ENCODE results near the gene REL. TPM values are rescaled to one million over a fixed set of nuclear protein-coding genes. Genes with fewer than 3 reads are reported as not detected.
"Not testable (repeated sequence)": the region's sequence is repeated elsewhere in the genome, so short reads cannot be mapped to it uniquely, and the experiment has no call there.

REL gene
- total RNA-seq, 6 experiments from 2014 or later, result 2.5 to 3.9 (median 3.3) TPM

GRCh38 chr2:60855989-60856669 is 25.2 kb upstream of the REL start:
- H3K4me3 Mint-ChIP-seq, result no peak overlapping the region
- TF ChIP-seq, protein P1, sequence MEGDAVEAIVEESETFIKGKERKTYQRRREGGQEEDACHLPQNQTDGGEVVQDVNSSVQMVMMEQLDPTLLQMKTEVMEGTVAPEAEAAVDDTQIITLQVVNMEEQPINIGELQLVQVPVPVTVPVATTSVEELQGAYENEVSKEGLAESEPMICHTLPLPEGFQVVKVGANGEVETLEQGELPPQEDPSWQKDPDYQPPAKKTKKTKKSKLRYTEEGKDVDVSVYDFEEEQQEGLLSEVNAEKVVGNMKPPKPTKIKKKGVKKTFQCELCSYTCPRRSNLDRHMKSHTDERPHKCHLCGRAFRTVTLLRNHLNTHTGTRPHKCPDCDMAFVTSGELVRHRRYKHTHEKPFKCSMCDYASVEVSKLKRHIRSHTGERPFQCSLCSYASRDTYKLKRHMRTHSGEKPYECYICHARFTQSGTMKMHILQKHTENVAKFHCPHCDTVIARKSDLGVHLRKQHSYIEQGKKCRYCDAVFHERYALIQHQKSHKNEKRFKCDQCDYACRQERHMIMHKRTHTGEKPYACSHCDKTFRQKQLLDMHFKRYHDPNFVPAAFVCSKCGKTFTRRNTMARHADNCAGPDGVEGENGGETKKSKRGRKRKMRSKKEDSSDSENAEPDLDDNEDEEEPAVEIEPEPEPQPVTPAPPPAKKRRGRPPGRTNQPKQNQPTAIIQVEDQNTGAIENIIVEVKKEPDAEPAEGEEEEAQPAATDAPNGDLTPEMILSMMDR (IDR thresholded peaks at IDR 0.05), result no peak
- H3K27ac Mint-ChIP-seq, result no peak overlapping the region
- no peaks in the 10 kb centered on the region for H3K9me3 Mint-ChIP-seq
- H3K4me1 Mint-ChIP-seq (ENCODE audit: low read depth), result peaks cover 10% of the 10 kb centered on the region
- DNase-seq, result peak; percentile 13
- H3K36me3 Mint-ChIP-seq (ENCODE audit: low read depth), result no peaks in the 10 kb centered on the region
- peaks cover 12% of the 10 kb centered on the region for H3K27me3 Mint-ChIP-seq (ENCODE audit: insufficient read depth)

- TF ChIP-seq, protein P1 (IDR thresholded peaks at IDR 0.05), result no peak
- no peak for DNase-seq
- Mint-ChIP-seq H3K4me1 (ENCODE audit: low read depth) (peaks cover 17% of the 10 kb centered on the region), H3K27ac (no peak overlapping the region), H3K9me3 (no peaks in the 10 kb centered on the region), H3K27me3 (ENCODE audit: insufficient read depth) (peaks cover 14% of the 10 kb centered on the region), H3K36me3 (ENCODE audit: low read depth) (no peaks in the 10 kb centered on the region), H3K4me3 (no peak overlapping the region)
These were observed 24.3 kb upstream of the REL start for GRCh38 chr2:60857056-60857455.

DNA sequence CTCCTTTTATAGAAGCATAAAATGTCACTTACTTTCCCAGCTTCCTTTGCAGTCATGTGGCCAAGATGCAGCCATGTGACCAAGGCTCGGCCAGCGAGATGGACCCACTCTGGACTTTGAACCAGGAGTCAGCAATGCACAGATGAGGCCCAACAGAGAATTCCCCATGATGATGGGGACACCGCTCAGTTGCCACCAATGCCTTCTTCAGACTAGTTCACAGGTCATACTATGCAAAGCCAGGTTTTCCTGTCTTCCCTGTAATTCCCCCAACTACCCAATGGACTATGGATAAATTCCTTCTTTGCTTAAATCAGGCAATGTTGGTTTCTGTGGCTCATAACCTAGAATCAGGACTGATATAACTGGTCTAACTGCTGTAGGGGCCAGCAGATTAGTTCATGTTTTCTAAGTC is 22.5 kb upstream of the REL start:
- peaks cover 18% of the 10 kb centered on the region for H3K4me1 Mint-ChIP-seq (ENCODE audit: low read depth)
- TF ChIP-seq, protein P1 (IDR thresholded peaks at IDR 0.05), result no peak
- no peak overlapping the region for H3K4me3 Mint-ChIP-seq
- H3K27me3 Mint-ChIP-seq (ENCODE audit: insufficient read depth), result peaks cover 13% of the 10 kb centered on the region
- DNase-seq, result no peak
- no peaks in the 10 kb centered on the region for H3K36me3 Mint-ChIP-seq (ENCODE audit: low read depth)
- no peaks in the 10 kb centered on the region for H3K9me3 Mint-ChIP-seq
- H3K27ac Mint-ChIP-seq, result no peak overlapping the region

DNA sequence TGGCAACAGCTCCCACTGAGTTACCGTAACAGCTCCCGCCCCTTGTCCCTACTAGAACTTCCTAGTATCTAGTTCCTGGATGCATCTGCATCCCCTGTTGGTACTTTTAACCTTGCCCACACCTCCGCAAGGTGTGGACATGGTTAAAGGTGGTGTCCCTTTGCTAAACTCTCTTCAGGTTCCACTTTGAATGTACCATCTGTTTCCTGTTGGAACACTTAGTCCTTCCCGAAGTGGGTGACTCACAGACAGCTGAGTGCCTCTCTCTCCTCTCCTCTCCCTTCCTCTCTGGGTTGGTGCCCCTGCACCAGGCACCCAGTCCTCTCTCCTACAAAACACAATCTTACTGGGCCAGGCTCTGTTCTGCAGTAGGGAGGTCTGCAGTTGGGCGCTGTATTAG is 19.6 kb upstream of the REL start:
- no peak overlapping the region for H3K4me3 Mint-ChIP-seq

DNA sequence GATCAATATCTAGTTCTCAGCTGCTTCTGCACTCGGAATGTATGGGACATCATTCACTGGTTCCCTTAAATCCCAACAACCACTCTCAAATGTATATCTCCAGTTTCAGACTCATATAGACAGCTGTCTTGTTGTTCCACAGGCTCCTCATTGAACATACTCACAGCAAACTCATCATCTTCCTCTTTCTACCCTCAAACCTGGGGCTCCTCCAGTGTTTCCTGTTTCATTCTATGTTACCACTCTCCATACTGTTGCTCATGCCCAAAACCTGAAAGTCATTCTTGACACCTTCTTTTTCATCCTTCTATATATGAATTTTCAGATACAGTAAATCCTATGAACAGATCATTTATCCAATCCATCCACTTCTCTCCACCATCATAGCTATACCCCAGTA is 18.7 kb upstream of the REL start:
- TF ChIP-seq, protein P1 (IDR thresholded peaks at IDR 0.05), result no peak
- no peak for DNase-seq
- Mint-ChIP-seq H3K9me3 (no peaks in the 10 kb centered on the region), H3K4me3 (no peak overlapping the region), H3K27me3 (ENCODE audit: insufficient read depth) (peaks cover 3% of the 10 kb centered on the region), H3K27ac (no peak overlapping the region), H3K4me1 (ENCODE audit: low read depth) (peaks cover 8% of the 10 kb centered on the region), H3K36me3 (ENCODE audit: low read depth) (no peaks in the 10 kb centered on the region)

More for the DNA sequence above, 19.6 kb upstream of the REL start:
- H3K27me3 Mint-ChIP-seq (ENCODE audit: insufficient read depth), result peaks cover 3% of the 10 kb centered on the region
- no peak for DNase-seq
- peaks cover 8% of the 10 kb centered on the region for H3K4me1 Mint-ChIP-seq (ENCODE audit: low read depth)
- TF ChIP-seq, protein P1 (IDR thresholded peaks at IDR 0.05), result no peak
- H3K9me3 Mint-ChIP-seq, result no peaks in the 10 kb centered on the region
- no peak overlapping the region for H3K27ac Mint-ChIP-seq
- H3K36me3 Mint-ChIP-seq (ENCODE audit: low read depth), result no peaks in the 10 kb centered on the region

- not testable (repeated sequence) for H3K36me3 Mint-ChIP-seq (ENCODE audit: low read depth); DNase-seq; H3K9me3 Mint-ChIP-seq; H3K4me3 Mint-ChIP-seq; H3K27me3 Mint-ChIP-seq (ENCODE audit: insufficient read depth); H3K27ac Mint-ChIP-seq
- peaks cover 12% of the 10 kb centered on the region for H3K4me1 Mint-ChIP-seq (ENCODE audit: low read depth)
These were observed 16.0 kb upstream of the REL start for GRCh38 chr2:60865361-60865760.
